GM19452 (cell line): ENCODE results near the gene CSNK2A3.
A peak's percentile ranks its signal among the peaks of the same experiment; 100 is the strongest.
"Not testable (repeated sequence)": the region's sequence is repeated elsewhere in the genome, so short reads cannot be mapped to it uniquely, and the experiment has no call there.

Source experiments
- ATAC-seq: cut with Tn5 transposase; IDR thresholded peaks from one replicate; pipeline ENCODE4 v1.9.1; 2021; ENCODE audit not compliant: unreplicated experiment

The CSNK2A3 gene

GRCh38 chr11:11380340-11380739 is 27.3 kb upstream of the CSNK2A3 start:
- no peak for ATAC-seq

GRCh38 chr11:11379661-11380060 is 26.6 kb upstream of the CSNK2A3 start:
- no peak for ATAC-seq

- ATAC-seq, result no peak
Observed at GRCh38 chr11:11378184-11378940, 25.3 kb upstream of the CSNK2A3 start.

- ATAC-seq, result peak; percentile 81
Observed at GRCh38 chr11:11374358-11375148, 21.5 kb upstream of the CSNK2A3 start.

- ATAC-seq, result no peak
Observed at GRCh38 chr11:11373934-11374333, 20.9 kb upstream of the CSNK2A3 start.

GRCh38 chr11:11372461-11372860 is 19.4 kb upstream of the CSNK2A3 start:
- ATAC-seq, result no peak

GRCh38 chr11:11370962-11371303 is 17.9 kb upstream of the CSNK2A3 start:
- no peak for ATAC-seq

- no peak for ATAC-seq
Observed at GRCh38 chr11:11370255-11370961, 17.4 kb upstream of the CSNK2A3 start.

GRCh38 chr11:11366793-11367192 is 13.7 kb upstream of the CSNK2A3 start:
- ATAC-seq, result no peak

- no peak for ATAC-seq
Observed at GRCh38 chr11:11363674-11364073, 10.6 kb upstream of the CSNK2A3 start.

- no peak for ATAC-seq
Observed at GRCh38 chr11:11359611-11360010, 6.6 kb upstream of the CSNK2A3 start.

- ATAC-seq, result no peak
Observed at GRCh38 chr11:11356842-11357241, 3.8 kb upstream of the CSNK2A3 start.

GRCh38 chr11:11351851-11352250 is 1.2 kb downstream of the CSNK2A3 start:
- ATAC-seq, result not testable (repeated sequence)

GRCh38 chr11:11351042-11351586 is 1.9 kb downstream of the CSNK2A3 start:
- ATAC-seq, result no peak

GRCh38 chr11:11349870-11350337 is 3.1 kb downstream of the CSNK2A3 start:
- no peak for ATAC-seq

GRCh38 chr11:11349106-11349825 is 3.8 kb downstream of the CSNK2A3 start:
- ATAC-seq, result no peak

- ATAC-seq, result no peak
Observed at GRCh38 chr11:11348303-11348702, 4.7 kb downstream of the CSNK2A3 start.

GRCh38 chr11:11347592-11347991 is 5.5 kb downstream of the CSNK2A3 start:
- no peak for ATAC-seq

GRCh38 chr11:11346303-11346702 is 6.7 kb downstream of the CSNK2A3 start:
- no peak for ATAC-seq

- no peak for ATAC-seq
Observed at GRCh38 chr11:11345099-11345498, 8.0 kb downstream of the CSNK2A3 start.

GRCh38 chr11:11344045-11344444 is 9.0 kb downstream of the CSNK2A3 start:
- no peak for ATAC-seq
